Ecto neural progenitor cell (in vitro differentiated cells): ENCODE results near the gene APRT.

Experiments
- DNase-seq: peaks from one replicate; pipeline ENCODE4 v3.0.0-alpha.2; 2018; ENCODE audit warnings: low spot score

The APRT gene

GRCh38 chr16:88787579-88788314 lies 24.0 kb downstream of the APRT start:
- DNase-seq, result no peak

DNA sequence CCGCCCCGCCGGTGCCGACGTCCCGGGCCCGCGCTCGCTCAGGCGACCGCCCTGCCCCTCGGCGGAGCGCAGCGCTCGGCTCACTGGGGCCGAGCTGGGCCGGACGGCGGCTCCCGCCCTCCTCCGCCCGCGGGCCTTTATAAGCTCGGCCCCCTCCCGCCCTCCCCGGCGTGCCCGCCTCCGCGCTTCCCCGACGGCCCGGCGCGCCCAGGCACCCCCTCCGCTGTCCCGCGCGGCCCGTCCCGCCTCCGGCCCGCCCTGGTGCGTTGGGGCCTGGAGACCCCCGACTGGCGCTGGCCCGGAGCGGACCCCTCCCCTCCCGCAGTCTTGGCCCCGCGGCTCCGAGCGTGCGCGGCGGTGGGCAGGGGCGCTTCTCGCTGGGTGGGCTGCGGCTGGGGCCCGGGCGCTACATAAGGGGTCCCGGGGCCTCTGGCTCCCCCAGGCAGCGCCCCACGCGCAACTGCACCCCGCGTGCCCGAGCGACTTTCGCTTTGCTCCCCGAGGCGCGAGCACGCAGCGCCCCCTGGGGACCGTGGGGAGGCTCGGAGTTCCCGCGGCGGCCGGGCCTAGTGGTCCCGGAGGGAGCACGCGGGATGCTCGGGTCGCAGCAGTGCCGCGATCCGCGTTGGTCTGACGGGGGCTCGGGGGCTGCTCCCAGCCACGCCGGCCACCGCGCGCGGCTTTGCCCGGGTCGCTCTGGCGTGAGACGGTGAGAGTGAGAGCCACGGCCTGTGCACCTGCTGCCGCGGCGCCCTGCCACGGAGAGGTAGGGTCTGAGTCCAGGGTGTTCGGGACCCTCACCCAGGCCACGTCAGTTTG lies 26.4 kb downstream of the APRT start, which contains the start of gene PIEZO1:
TSS of gene PIEZO1 (minus strand) at position 115 of the 819 bp plus-strand sequence. CDS start 256 bp downstream, outside the sequence.
- peak; percentile 76 for DNase-seq

GRCh38 chr16:88784856-88785105 lies 26.9 kb downstream of the APRT start:
- DNase-seq, result no peak

- no peak for DNase-seq
Measured at GRCh38 chr16:88784074-88784855, 27.5 kb downstream of the APRT start.

- DNase-seq, result no peak
Measured at GRCh38 chr16:88783391-88784073, 28.2 kb downstream of the APRT start.

GRCh38 chr16:88782454-88783390 lies 29.0 kb downstream of the APRT start:
- no peak for DNase-seq

DNA sequence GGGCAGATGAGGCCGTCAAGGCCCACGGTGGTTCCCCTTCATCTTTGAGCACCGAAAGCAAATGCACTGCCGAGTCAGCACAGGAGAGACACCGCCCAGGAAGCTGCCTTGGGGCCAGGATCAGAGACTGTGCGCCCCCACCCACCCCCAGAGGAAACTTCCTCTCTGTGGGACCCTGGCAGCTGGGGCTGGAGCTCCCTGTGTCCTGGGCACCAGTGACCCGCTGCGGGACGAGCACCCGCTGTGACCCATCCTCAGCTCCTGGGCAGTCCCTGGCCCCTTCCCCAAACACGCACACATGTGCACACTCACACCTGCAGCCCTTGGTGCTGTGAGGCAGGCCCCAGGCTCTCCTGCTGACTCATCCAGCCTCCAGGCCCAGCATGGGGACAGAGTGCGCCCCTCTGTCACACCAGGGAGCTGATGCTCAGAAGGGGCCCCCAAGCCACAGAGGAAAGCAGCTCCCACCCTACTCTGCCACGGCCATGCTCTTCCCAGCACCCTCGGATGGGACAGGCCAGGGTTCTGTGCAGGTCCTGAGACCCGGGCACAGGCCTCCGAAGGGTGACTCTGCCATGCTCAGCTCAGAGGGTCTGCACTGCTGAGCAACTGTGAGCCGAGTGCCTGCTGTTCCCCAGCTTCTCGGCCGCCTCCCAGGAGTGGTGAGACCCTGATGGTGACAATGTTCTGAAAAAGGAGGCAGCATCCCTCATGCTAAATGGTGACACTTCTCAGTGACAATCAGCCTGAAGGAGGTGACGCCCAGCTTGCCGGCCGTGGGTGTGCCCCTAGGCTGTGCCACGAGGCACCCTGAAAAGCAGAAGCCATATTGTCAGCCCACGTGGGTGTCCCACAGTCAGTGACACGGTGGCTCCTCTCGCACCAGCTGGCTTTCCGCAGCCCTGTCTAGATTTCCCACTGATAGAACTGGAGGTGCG lies 30.3 kb downstream of the APRT start:
- no peak for DNase-seq

DNA sequence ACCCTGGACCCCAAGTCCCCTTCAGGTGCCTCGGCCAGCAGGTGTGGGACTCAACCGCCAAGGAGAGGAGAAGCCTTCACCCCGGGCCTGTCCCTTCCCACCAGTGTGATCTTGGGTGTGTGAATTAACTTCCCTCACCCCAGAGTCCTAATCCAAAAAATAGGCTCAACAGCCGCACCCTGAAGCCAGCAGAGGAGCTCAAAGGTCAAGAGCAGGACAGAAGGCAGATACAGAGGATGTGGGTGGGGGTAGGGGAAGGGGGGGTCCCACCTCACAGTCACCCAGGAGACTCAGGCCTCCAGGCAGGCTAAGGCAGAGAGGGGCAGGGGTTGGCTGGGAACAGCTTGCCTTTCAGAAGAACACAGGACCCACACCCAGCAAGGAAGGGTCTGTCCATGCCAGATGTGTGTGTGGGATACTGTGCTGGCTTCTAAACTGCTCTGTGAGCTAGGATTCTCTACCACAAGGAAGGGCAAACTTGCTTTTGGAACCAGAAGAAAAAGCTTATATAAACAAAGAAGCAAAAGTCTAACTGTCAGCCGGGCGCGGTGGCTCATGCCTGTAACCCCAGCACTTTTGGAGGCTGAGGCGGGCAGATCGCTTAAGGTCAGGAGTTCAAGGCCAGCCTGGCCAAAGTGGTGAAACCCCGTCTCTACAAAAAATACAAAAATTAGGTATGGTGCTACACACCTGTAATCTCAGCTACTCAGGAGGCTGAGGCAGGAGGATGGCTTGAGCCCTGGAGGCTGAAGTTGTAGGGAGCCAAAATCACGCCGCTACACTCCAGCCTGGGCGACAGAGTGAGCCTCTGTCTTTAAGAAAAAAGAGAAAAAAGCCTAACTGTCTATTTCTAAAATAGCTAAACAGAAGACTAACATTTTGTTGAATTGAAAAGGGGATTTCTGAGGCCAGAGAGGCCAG lies 31.3 kb downstream of the APRT start:
- DNase-seq, result no peak

- DNase-seq, result no peak
Measured at GRCh38 chr16:88779406-88780141, 32.2 kb downstream of the APRT start.

- no peak for DNase-seq
Measured at GRCh38 chr16:88778541-88779065, 33.1 kb downstream of the APRT start.

DNA sequence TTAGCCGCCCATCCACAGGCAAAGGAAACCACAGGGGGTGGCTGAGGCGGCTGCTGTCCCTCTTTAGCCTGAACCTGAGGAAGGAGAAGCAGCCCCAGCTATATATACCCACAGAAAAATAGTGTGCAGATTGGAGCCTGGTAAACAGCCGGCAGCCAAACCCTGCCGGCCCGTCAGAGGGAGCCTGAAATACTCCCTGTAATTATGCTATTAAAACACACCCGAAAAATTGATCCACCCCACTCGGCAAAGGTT lies 33.5 kb downstream of the APRT start:
- no peak for DNase-seq

DNA sequence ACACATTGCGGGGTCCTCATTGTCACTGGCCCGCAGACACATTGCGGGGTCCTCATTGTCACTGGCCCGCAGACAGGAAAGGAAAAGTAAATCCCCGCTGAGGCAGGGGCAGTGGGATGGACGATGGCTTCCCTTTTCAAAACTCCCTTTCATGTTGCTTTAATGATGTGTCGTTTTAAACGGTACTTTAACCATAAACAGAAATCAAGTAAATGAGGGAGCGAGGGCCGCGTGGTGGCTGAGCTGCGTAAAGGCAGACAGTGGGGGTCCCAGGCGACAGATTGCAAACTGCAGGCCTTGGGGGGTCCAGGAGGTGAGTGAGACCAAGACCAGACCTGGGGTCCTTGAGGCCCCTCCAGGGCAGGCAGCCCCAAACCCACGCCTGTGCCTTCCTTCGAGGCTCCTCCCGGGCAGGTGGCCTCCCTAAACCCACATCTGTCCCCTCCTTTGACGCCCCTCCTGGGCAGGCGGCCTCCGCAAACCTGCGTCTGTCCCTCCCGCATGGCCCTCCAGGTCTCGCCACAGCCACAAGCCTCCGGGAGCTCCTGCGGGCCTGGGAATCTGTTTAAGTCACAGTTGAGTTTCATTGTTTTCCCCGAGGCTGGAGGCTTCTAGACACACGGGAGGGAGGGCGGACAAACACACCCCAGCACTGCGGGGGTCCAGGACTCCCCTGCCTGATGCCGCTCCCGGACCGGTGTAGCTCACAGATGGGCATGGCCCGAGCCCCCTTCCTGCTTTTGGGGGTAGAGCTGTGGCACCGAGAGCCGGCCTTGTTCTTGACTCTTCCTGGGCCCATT lies 34.1 kb downstream of the APRT start:
- DNase-seq, result no peak

GRCh38 chr16:88775825-88776224 lies 35.9 kb downstream of the APRT start:
- no peak for DNase-seq

DNA sequence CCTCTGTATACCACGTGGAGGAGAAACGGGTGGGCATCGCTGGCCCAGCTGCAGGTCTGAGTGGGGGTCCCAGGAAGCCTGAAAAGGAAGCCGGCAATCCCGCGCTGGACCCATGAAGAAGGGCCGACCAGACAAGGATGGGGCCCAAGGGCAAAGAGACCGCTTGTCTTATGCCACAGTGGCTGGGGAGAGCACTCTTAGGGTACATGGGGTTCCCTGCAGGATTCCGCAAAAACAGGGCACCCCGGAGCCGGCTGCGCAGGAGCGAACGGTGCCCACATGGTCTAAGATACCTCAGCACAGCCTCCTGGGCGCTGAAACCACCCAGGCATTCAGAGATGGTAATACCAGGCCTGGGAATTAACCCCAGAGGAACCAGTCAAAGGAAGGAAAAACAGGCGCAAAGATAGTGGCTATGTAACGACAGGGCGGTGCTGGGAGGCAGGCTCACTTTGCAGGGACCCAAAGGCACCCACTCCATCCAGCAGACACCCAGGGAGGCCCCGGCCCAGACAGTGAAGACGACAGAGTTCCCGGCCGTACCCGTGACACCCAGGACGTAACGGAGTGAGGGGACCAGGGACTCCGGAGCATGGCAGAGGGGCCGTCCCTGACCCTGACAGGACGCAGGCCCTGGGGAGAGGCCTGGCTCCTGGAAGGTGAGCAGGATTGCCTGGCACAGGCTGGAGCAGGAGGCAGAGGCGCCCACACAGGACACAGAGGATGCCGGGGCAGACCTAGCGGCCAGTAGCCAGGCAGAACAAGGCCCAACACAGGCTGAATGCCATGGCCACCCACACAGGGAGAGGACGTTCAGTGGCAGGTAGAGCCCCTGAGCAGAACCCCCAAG lies 37.0 kb downstream of the APRT start:
- no peak for DNase-seq

DNA sequence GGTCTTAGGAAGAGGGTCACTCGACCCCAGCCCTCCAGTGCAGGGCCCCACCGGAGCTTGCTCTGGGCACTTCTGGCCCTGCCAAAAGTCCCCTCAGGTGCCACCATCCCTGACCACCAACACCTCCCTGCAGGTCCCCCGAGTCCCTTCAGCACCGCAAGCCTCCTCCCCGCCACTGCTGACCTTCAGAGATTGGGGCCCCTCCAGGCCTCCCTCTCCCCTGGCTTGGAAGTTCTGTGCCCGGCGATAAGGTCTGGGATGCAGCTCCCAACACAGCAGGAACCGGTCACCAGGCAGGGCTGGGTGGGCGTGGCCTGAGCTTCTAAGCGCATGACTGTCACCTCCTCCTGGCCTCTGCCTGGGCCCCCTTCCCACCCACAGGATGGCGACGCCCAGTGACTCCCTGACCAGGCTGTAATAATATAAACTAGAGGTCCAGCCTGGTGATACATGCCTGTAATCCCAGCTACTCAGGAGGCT lies 37.9 kb downstream of the APRT start:
- DNase-seq, result no peak
